ENCODE data around the gene ENOX1. TPM values are rescaled to one million over a fixed set of nuclear protein-coding genes. Genes with fewer than 3 reads are reported as not detected.

Gene ENOX1
- total and polyA plus RNA-seq, 2 donors (not counting 3 experiments of a cell fraction or from before 2014, with no cell fraction given) = 0.17 to 0.97 TPM

GRCh38 chr13:43596924-43597598 lies 189.7 kb downstream of the ENOX1 start:
- H3K27ac ChIP-seq (ENCODE audit: insufficient read depth, low read depth, low read length) = no peak overlapping the region

More at GRCh38 chr13:43596924-43597598, 189.7 kb downstream of the ENOX1 start:
- no peak overlapping the region for H3K9ac ChIP-seq (replicated peaks; ENCODE audit: extremely low read depth, insufficient read depth, low read length)
- ChIA-PET POLR2A (no interaction called here), CTCF (no interaction called here)
- intact Hi-C loops (cut with micrococcal nuclease) = no loop called here
- no peaks in the 10 kb centered on the region for H4K20me1 ChIP-seq (replicated peaks; ENCODE audit: control insufficient read depth, extremely low read depth, insufficient read depth, low read length)
- H3K4me1 ChIP-seq (ENCODE audit: control insufficient read depth, extremely low read depth, insufficient read depth, low read length) = no peaks in the 10 kb centered on the region
- no peaks in the 10 kb centered on the region for H3K79me2 ChIP-seq (ENCODE audit: control insufficient read depth, insufficient read depth, low read length)
- dilution Hi-C loops (cut with MboI; ENCODE audit: extremely low pct_ligation_motif_present, low sequenced_read_pairs) = no loop called here
- FAIRE-seq (no peak), DNase-seq (ENCODE audit: low read depth, low spot score) (no peak)
- no peak overlapping the region for H2AFZ ChIP-seq (ENCODE audit: low read depth, low read length)
- no peaks in the 10 kb centered on the region for H3K27me3 ChIP-seq (ENCODE audit: control insufficient read depth in 2 of 2, insufficient read depth in 2 of 2, low read length in 2 of 2)
- H3K4me3 ChIP-seq (replicated peaks in 1 of 3; ENCODE audit: insufficient read depth in 1 of 3, low read depth in 1 of 3, low read length in 3 of 3) = no peak overlapping the region
- no peaks in the 10 kb centered on the region for H3K9me3 ChIP-seq (replicated peaks; ENCODE audit: control insufficient read depth, insufficient read depth, low read length)
- no peaks in the 10 kb centered on the region for H3K9me1 ChIP-seq (replicated peaks; ENCODE audit: control insufficient read depth, extremely low read depth, insufficient read depth, low read length)
- no peak for TF ChIP-seq JUN (IDR thresholded peaks at IDR 0.05; ENCODE audit: borderline replicate concordance, insufficient read depth, insufficient read length, low read depth)
- TF ChIP-seq FOS (IDR thresholded peaks at IDR 0.05; ENCODE audit: borderline replicate concordance, insufficient read depth, low read length) = no peak
- TF ChIP-seq CTCF (IDR thresholded peaks at IDR 0.05; ENCODE audit: extremely low read depth in 1 of 2, insufficient read depth in 1 of 2, low read depth in 1 of 2, low read length in 2 of 2) = no peak
- no peak for TF ChIP-seq EZH2 (IDR thresholded peaks at IDR 0.05; ENCODE audit: borderline replicate concordance, low read depth, low read length, severe bottlenecking)
- no TSS peak for BruUV-seq (replicated peaks)
- no peak overlapping the region for H3K4me2 ChIP-seq (ENCODE audit: insufficient read depth, low read length)
- no peaks in the 10 kb centered on the region for H3K36me3 ChIP-seq (ENCODE audit: control insufficient read depth in 2 of 2, extremely low read depth in 1 of 2, insufficient read depth in 2 of 2, low read length in 2 of 2)
